Stomach (tissue), 4 donors: ENCODE results near the gene PEX19.

ENCODE experiments used
- CTCF ChIP-seq, 7 experiments: fragments of 450-650 bp in 4 of 7; fragments of 200-600 bp in 3 of 7; sonication (generic) in 3 of 7; IDR thresholded peaks; one replicate each; pipeline ENCODE4 v1.5.1; 2016 to 2019; ENCODE audit warnings: antibody characterized with exemption in 7 of 7, control low read depth in 2 of 7, mild to moderate bottlenecking in 1 of 7
- POLR2A ChIP-seq, 4 donors: fragments of 450-650 bp; IDR thresholded peaks; one replicate each; pipeline ENCODE4 v1.6.1; 2016; ENCODE audit warnings: antibody characterized with exemption in 4 of 4, control low read depth in 2 of 4, mild to moderate bottlenecking in 1 of 4, moderate library complexity in 1 of 4
- POLR2AphosphoS5 ChIP-seq, 3 donors: sonication (generic); formaldehyde crosslinking; IDR thresholded peaks; one replicate each; pipeline ENCODE4 v1.6.1; 2016; ENCODE audit warnings: antibody characterized with exemption in 3 of 3

DNA sequence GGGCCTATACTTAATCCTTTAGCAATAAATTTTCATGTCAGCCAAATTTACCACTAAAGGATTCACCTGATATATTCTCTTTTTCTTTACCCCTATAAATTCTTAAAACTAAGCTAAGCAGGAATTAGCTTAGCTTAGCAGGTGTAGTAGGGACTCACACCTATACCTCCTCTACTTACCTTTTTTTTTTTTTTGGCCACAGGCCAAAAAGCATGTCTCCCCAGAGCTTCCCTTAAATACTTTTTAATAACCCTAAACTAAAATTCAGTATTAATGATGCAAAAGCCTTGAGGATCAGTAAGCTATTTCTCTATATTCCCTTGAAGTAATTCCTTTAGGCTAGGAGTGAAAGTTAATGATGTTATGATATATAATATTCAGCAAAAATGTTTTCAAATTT is 56.5 kb downstream of the PEX19 start:
- TF ChIP-seq CTCF (IDR thresholded peaks at IDR 0.05) (no peak), POLR2A (IDR thresholded peaks at IDR 0.05) (no peak), POLR2AphosphoS5 (IDR thresholded peaks at IDR 0.05) (no peak)
